Mesothelial cell of epicardium (in vitro differentiated cells): ENCODE results near the gene MGAT5. TPM values are rescaled to one million over a fixed set of nuclear protein-coding genes. Genes with fewer than 3 reads are reported as not detected.

Experiments
- DNase-seq, 2 experiments: peaks; one replicate each; pipeline ENCODE4 v3.0.0; 2021; ENCODE audit warnings: low spot score in 2 of 2; ENCODE audit not compliant: unreplicated experiment in 2 of 2
- H3K27ac Mint-ChIP-seq: 2 replicates; pipeline ENCODE4 v1.8.0; 2021; ENCODE audit warnings: mixed read lengths
- H3K27me3 Mint-ChIP-seq: 2 replicates; pipeline ENCODE4 v1.8.0; 2021; ENCODE audit warnings: low read depth, mixed read lengths
- H3K36me3 Mint-ChIP-seq: 2 replicates; pipeline ENCODE4 v1.8.0; 2021; ENCODE audit warnings: mixed read lengths
- H3K4me1 Mint-ChIP-seq: 2 replicates; pipeline ENCODE4 v1.8.0; 2021; ENCODE audit warnings: mixed read lengths
- H3K4me3 Mint-ChIP-seq: 2 replicates; pipeline ENCODE4 v1.8.0; 2021; ENCODE audit warnings: mild to moderate bottlenecking, moderate library complexity, mixed read lengths
- H3K9me3 Mint-ChIP-seq: 2 replicates; pipeline ENCODE4 v1.8.0; 2021; ENCODE audit warnings: mixed read lengths
- total RNA-seq: library from RNA; stranded (reverse); gene quantifications from 3 replicates; pipeline ENCODE4 v1.2.1, GENCODE V29; 2021
- TF ChIP-seq, protein P1 (sequence below): fragments of 200-600 bp; sonication (generic); IDR thresholded peaks from one replicate; pipeline ENCODE4 v1.5.0; 2021; ENCODE audit warnings: antibody characterized with exemption; ENCODE audit not compliant: unreplicated experiment

The MGAT5 gene
- total RNA-seq, 1 donor from 2014 or later, result 41.1 TPM

DNA sequence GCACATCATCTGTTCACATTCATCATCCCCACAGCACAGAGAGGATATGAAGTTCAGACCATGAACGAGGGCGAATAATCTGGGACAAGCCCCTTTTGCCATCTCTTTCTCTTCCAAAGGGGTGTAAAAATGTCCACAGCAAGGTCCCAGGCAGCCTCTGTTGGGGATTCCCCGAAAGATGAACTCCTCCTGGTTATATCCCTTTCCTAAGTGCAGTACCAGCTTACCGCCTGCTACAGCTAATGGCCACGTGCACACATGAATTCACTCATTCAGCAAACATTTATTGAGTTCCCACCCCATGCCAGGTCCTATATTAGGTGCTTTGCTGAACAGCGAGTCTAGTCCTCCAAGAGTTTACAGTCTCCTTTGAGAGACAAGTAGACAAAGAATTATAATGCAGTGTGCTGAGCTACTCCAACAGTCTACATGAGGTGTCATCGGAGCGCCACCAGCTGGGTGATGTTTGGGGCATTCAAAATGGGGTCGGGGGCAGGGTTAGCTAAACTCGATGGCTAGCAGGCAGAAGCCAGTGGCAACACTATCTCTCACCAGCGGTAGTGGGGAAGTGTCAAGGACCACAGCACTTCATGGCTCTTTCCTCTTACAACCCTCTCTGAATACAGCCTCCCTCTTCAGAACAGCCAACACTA, 236.0 kb downstream of the MGAT5 start:
- H3K9me3 Mint-ChIP-seq, result no peaks in the 10 kb centered on the region
- TF ChIP-seq, protein P1, sequence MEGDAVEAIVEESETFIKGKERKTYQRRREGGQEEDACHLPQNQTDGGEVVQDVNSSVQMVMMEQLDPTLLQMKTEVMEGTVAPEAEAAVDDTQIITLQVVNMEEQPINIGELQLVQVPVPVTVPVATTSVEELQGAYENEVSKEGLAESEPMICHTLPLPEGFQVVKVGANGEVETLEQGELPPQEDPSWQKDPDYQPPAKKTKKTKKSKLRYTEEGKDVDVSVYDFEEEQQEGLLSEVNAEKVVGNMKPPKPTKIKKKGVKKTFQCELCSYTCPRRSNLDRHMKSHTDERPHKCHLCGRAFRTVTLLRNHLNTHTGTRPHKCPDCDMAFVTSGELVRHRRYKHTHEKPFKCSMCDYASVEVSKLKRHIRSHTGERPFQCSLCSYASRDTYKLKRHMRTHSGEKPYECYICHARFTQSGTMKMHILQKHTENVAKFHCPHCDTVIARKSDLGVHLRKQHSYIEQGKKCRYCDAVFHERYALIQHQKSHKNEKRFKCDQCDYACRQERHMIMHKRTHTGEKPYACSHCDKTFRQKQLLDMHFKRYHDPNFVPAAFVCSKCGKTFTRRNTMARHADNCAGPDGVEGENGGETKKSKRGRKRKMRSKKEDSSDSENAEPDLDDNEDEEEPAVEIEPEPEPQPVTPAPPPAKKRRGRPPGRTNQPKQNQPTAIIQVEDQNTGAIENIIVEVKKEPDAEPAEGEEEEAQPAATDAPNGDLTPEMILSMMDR, result no peak
- DNase-seq, result no peak
- no peak overlapping the region for H3K27ac Mint-ChIP-seq
- H3K4me1 Mint-ChIP-seq, result no peaks in the 10 kb centered on the region
- peaks cover 47% of the 10 kb centered on the region for H3K27me3 Mint-ChIP-seq
- H3K4me3 Mint-ChIP-seq, result no peak overlapping the region
- H3K36me3 Mint-ChIP-seq, result no peaks in the 10 kb centered on the region

DNA sequence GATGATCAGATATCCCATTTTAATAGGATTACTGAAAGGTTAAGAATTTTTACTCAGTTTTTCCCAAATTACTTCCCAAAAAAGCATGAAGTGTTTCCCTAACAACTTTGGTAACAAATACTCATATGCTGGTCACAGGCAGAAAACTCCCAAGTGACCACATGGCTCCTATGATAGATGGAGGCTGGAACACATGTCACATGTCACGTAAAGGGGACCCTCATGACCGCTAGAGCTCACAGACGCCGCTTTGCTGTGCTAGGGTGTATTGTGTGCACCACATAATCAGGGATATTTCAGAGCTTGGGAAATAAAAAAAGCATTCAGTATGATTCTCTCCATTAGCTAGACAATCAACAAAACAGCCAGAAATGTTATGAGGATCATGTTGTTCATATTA, 236.7 kb downstream of the MGAT5 start:
- TF ChIP-seq, protein P1, result no peak
- H3K27me3 Mint-ChIP-seq, result peaks cover 47% of the 10 kb centered on the region
- no peaks in the 10 kb centered on the region for H3K9me3 Mint-ChIP-seq
- no peak overlapping the region for H3K27ac Mint-ChIP-seq
- H3K4me3 Mint-ChIP-seq, result no peak overlapping the region
- no peak for DNase-seq
- no peaks in the 10 kb centered on the region for H3K36me3 Mint-ChIP-seq
- H3K4me1 Mint-ChIP-seq, result no peaks in the 10 kb centered on the region

DNA sequence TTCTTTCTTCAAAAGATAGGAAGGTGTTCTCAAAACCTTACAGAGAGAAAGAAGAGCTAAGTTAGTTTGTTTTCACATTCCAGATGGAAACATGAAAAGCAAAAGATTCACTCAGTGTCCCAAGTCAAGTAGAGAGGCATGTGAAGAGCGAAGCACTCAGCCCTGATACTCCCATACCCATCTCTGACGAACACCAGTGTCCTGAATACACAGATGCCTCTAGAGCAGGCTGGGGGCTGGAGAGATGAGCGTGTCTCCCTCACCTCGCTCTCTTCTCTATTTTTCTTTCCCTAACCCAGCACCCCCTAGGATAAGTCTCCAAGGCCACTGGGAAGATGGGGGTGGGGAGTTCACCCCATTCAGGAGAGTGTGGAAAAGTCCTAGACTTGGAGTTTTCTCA, 237.2 kb downstream of the MGAT5 start:
- DNase-seq, result no peak
- no peaks in the 10 kb centered on the region for H3K36me3 Mint-ChIP-seq
- no peak overlapping the region for H3K4me3 Mint-ChIP-seq
- H3K27me3 Mint-ChIP-seq, result peaks cover 47% of the 10 kb centered on the region
- no peaks in the 10 kb centered on the region for H3K9me3 Mint-ChIP-seq
- TF ChIP-seq, protein P1, result no peak
- H3K4me1 Mint-ChIP-seq, result no peaks in the 10 kb centered on the region
- no peak overlapping the region for H3K27ac Mint-ChIP-seq

DNA sequence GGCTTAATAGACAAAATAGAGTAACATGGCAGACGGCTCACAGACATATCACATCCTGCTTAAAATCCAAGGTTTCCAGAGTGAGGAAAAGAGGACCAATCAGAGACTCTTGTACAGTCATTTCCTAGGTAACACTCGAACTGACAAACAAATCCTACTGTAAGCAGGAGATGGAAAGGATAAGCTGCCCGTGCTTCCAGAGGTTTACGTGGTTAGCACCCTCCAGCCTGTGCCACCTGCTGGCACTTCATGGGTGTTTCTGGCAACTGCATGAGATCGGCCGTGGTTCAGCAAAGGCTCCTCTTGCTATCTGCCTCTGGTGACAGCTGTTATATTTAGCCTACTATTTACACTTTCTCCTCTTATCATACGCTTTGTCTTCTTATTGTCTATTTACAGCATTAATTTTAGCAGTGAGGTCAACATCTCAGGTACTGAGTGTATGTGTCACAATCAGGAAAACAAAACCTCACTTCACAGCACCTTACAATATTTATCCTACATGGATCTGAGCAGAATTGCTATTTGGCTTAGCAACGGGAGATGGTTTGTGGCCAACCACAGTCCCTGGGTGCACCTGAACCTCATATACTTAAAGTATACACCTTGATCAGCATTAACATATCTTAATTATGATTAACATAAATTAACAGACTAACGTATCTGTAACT, 238.0 kb downstream of the MGAT5 start:
- TF ChIP-seq, protein P1, result no peak
- no peak overlapping the region for H3K27ac Mint-ChIP-seq
- DNase-seq, result no peak
- H3K4me3 Mint-ChIP-seq, result no peak overlapping the region
- no peaks in the 10 kb centered on the region for H3K36me3 Mint-ChIP-seq
- no peaks in the 10 kb centered on the region for H3K4me1 Mint-ChIP-seq
- H3K9me3 Mint-ChIP-seq, result no peaks in the 10 kb centered on the region
- peaks cover 47% of the 10 kb centered on the region for H3K27me3 Mint-ChIP-seq

GRCh38 chr2:134493797-134494196, 239.9 kb downstream of the MGAT5 start:
- no peak for DNase-seq
- Mint-ChIP-seq H3K36me3 (no peaks in the 10 kb centered on the region), H3K27ac (no peak overlapping the region), H3K4me3 (no peak overlapping the region), H3K27me3 (peaks cover 42% of the 10 kb centered on the region), H3K4me1 (no peaks in the 10 kb centered on the region), H3K9me3 (no peaks in the 10 kb centered on the region)
- TF ChIP-seq, protein P1, result no peak
